Natural killer cell (primary cell): ENCODE results near the gene PPP1CB. TPM values are rescaled to one million over a fixed set of nuclear protein-coding genes. Genes with fewer than 3 reads are reported as not detected.

ENCODE experiments used
- ATAC-seq, 3 donors: fragments of 150-1000 bp in 2 of 3; fragments of 200-7000 bp in 1 of 3; cut with Tn5 transposase; 1 replicate in 1 of 3; 2 replicates in 2 of 3; pipeline ENCODE4 v1.10.0; 2021; ENCODE audit warnings: mild to moderate bottlenecking in 2 of 3, moderate library complexity in 2 of 3
- DNase-seq, 2 donors: peaks; one replicate each; pipeline versions ENCODE4 v3.0.0 to v3.0.0-alpha.2; 2013 to 2021; ENCODE audit warnings: mixed read lengths in 1 of 2
- H3K27ac ChIP-seq: one replicate; pipeline ENCODE4 v1.5.1; 2013; ENCODE audit warnings: mild to moderate bottlenecking, low read length
- H3K27me3 ChIP-seq: one replicate; pipeline ENCODE4 v1.6.1; 2013; ENCODE audit warnings: low read length; ENCODE audit not compliant: control insufficient read depth, insufficient read depth
- H3K36me3 ChIP-seq: one replicate; pipeline ENCODE4 v1.6.1; 2013; ENCODE audit warnings: low read length; ENCODE audit not compliant: control insufficient read depth, insufficient read depth
- H3K4me1 ChIP-seq: one replicate; pipeline ENCODE4 v1.6.1; 2013; ENCODE audit warnings: low read length; ENCODE audit not compliant: control insufficient read depth, insufficient read depth
- H3K4me3 ChIP-seq: one replicate; pipeline ENCODE4 v1.5.1; 2013; ENCODE audit warnings: low read length
- H3K9me3 ChIP-seq: one replicate; pipeline ENCODE4 v1.6.1; 2013; ENCODE audit warnings: low read length; ENCODE audit not compliant: control insufficient read depth, insufficient read depth
- H3K27ac Mint-ChIP-seq, 2 donors: one replicate each; pipeline ENCODE4 v1.8.0; 2022; ENCODE audit warnings: mild to moderate bottlenecking in 2 of 2, mixed read lengths in 2 of 2, moderate library complexity in 1 of 2
- H3K27me3 Mint-ChIP-seq, 2 donors: one replicate each; pipeline ENCODE4 v1.8.0; 2022; ENCODE audit warnings: low read depth in 2 of 2, mixed read lengths in 2 of 2
- H3K36me3 Mint-ChIP-seq: one replicate; pipeline ENCODE4 v1.8.0; 2022; ENCODE audit warnings: mixed read lengths
- H3K4me1 Mint-ChIP-seq, 2 donors: one replicate each; pipeline ENCODE4 v1.8.0; 2022; ENCODE audit warnings: mixed read lengths in 2 of 2
- H3K4me3 Mint-ChIP-seq: one replicate; pipeline ENCODE4 v1.8.0; 2022; ENCODE audit warnings: mild to moderate bottlenecking, moderate library complexity, mixed read lengths
- H3K9me3 Mint-ChIP-seq, 2 donors: one replicate each; pipeline ENCODE4 v1.8.0; 2022; ENCODE audit warnings: mixed read lengths in 2 of 2
- CTCF ChIP-seq: fragments of 200-600 bp; IDR thresholded peaks from one replicate; pipeline ENCODE4 v1.8.0; 2022; ENCODE audit warnings: antibody characterized with exemption
- WGBS: methylation state at CpG from one replicate; pipeline ENCODE4 v1.1.7; 2013; ENCODE audit warnings: missing lambda C conversion rate; ENCODE audit not compliant: insufficient coverage; 5-methylcytosine and 5-hydroxymethylcytosine counted together
- intact Hi-C: fragments of 100-400 bp; cut with micrococcal nuclease; formaldehyde crosslinking; loops from one replicate; pipeline ENCODE4 v1.14.2; 2022
- total RNA-seq, 4 donors: library from RNA; stranded (reverse); fragments of 120-200 nt in 1 of 4; gene quantifications; one replicate each; pipeline versions ENCODE4 v1.2.3 to v1.2.4, GENCODE V29; 2013 to 2022

Gene PPP1CB
- total RNA-seq, 3 donors from 2014 or later (not counting 1 experiment from before 2014, with no cell fraction given) = 157 to 200 (median 181) TPM

GRCh38 chr2:28745225-28745624 lies 6.4 kb upstream of the PPP1CB start:
- no peak for TF ChIP-seq CTCF
- Histone ChIP-seq H3K36me3 (no peaks in the 10 kb centered on the region), H3K4me1 (peaks cover 2% of the 10 kb centered on the region), H3K27ac (no peak overlapping the region), H3K4me3 (no peak overlapping the region), H3K9me3 (no peaks in the 10 kb centered on the region), H3K27me3 (no peaks in the 10 kb centered on the region)
- H3K4me3 Mint-ChIP-seq = no peak overlapping the region
- intact Hi-C loops = no loop called here
- DNase-seq (no peak), ATAC-seq (no peak)
- 81% methylated on average over 2 of the region's 2 CpGs for WGBS
- no peaks in the 10 kb centered on the region for H3K9me3 Mint-ChIP-seq
- peaks cover 4 to 10% of the 10 kb centered on the region in 2 donors for H3K27me3 Mint-ChIP-seq
- peaks cover 2 to 4% of the 10 kb centered on the region in 2 donors for H3K4me1 Mint-ChIP-seq
- no peaks in the 10 kb centered on the region for H3K36me3 Mint-ChIP-seq
- no peak overlapping the region for H3K27ac Mint-ChIP-seq

- no peaks in the 10 kb centered on the region for H3K36me3 Mint-ChIP-seq
Measured at GRCh38 chr2:28745876-28746275, 5.8 kb upstream of the PPP1CB start.

GRCh38 chr2:28746429-28747111 lies 5.1 kb upstream of the PPP1CB start:
- peaks cover 13 to 15% of the 10 kb centered on the region in 2 donors for H3K4me1 Mint-ChIP-seq
- intact Hi-C loops = no loop called here
- WGBS = 94% methylated on average over 2 of the region's 3 CpGs

More at GRCh38 chr2:28745876-28746275, 5.8 kb upstream of the PPP1CB start:
- H3K4me3 ChIP-seq = no peak overlapping the region
- H3K36me3 ChIP-seq = no peaks in the 10 kb centered on the region
- peaks cover 9% of the 10 kb centered on the region for H3K4me1 ChIP-seq
- no peaks in the 10 kb centered on the region for H3K27me3 ChIP-seq
- intact Hi-C loops = no loop called here
- 66% methylated on average over 4 of the region's 4 CpGs for WGBS
- Mint-ChIP-seq H3K27me3 (peaks cover 3 to 4% of the 10 kb centered on the region in 2 donors), H3K9me3 (no peaks in the 10 kb centered on the region), H3K4me1 (peaks cover 9 to 10% of the 10 kb centered on the region in 2 donors), H3K27ac (no peak overlapping the region), H3K4me3 (no peak overlapping the region)
- no peak for DNase-seq
- no peaks in the 10 kb centered on the region for H3K9me3 ChIP-seq
- ATAC-seq = no peak
- no peak overlapping the region for H3K27ac ChIP-seq
- no peak for TF ChIP-seq CTCF

More at GRCh38 chr2:28746429-28747111, 5.1 kb upstream of the PPP1CB start:
- ATAC-seq (no peak), DNase-seq (no peak)
- Histone ChIP-seq H3K27ac (no peak overlapping the region), H3K36me3 (no peaks in the 10 kb centered on the region), H3K27me3 (no peaks in the 10 kb centered on the region), H3K4me1 (peaks cover 12% of the 10 kb centered on the region), H3K9me3 (no peaks in the 10 kb centered on the region), H3K4me3 (no peak overlapping the region)
- no peak overlapping the region for H3K27ac Mint-ChIP-seq
- no peak overlapping the region for H3K4me3 Mint-ChIP-seq
- H3K9me3 Mint-ChIP-seq = no peaks in the 10 kb centered on the region
- no peaks in the 10 kb centered on the region for H3K36me3 Mint-ChIP-seq
- H3K27me3 Mint-ChIP-seq = no peaks in the 10 kb centered on the region
- TF ChIP-seq CTCF = no peak
